Activated T-cell treated with anti-CD3 and anti-CD28 coated beads for 48 hours (primary cell): Measurements from ENCODE around the gene TWIST2.

ENCODE experiments used
- DNase-seq: peaks from one replicate; pipeline ENCODE4 v3.0.0-alpha.2; 2020; ENCODE audit warnings: low read depth

TWIST2 gene

GRCh38 chr2:238921259-238921658 lies 73.4 kb downstream of the TWIST2 start:
- DNase-seq, result no peak

- no peak for DNase-seq
Observed at GRCh38 chr2:238921681-238922319, 73.9 kb downstream of the TWIST2 start.

DNA sequence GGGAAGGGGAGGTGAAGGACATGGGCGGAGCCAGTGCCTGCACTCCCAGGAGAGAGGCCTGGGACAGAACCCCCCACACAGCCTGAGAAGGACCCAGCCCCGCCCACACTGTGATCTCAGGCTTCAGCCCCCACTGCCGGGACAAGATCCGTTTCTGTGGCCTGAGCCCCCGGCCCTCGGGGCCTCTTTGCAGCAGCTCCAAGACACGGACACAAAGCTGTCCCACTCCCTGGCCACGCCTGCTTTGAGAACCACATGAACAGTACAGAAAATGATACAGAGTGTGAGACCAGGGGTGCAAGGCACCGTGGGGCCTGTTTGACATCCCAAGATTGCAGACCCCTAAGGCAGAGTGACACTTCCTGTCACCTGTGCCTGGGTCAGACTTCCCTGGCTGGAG lies 74.5 kb downstream of the TWIST2 start:
- no peak for DNase-seq

DNA sequence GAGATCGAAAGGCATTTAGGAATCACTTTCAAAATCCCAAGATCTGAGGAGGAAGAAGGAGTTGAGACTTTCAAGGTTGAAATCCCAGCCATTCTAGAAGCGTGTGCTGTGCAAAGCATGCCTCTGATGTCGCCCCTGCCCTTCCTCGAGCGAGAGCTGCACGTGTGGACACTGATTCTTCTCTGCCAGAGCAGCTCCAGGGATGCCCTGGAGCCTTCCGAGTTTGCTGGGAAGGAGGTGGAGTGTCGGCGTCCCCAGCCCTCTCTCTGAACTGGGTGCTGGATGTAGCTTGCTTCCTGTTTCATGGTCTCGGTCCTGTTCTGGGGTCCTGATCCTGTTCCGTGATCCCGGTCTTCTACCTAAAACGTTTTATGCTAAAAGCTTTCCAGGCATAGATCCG lies 76.1 kb downstream of the TWIST2 start:
- DNase-seq, result no peak

DNA sequence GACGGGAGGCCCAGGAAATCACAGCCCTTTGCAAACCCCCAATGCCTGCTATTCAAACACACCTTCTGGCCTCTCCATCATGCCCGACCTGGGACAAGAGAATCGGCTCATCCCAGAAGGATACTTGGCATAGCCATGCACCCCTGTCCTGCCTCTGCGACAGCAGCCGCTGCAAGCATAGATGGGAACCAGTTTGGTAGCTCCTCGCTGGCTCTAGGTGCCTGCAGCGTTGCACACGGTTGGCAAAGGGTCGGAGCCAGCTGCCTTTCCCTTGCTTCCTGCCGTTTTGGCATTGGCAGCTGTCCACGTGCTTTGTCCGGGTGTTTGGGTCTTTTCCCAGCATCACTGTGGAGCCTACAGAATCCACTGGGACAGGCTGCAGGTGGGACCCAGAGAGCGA lies 76.9 kb downstream of the TWIST2 start:
- DNase-seq, result no peak

DNA sequence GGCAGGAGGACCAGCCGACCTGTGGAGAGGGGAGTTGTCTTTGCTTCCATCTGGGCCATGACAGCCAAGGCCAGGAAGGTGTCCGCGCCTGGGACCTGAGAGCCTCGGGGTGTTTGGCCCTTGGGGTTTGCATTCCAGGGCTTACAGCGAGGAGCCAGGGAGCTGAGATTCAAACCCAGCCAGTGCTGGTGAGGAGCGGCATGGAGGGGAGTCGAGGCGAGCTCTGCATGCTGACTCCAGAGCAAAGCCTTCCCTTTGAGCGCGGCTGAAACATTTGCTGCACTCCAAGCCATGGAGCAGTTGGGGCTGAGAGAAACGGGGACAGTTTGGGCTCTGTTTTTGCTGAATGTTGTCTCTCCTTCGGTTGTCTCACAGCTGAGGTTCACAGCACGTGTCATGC lies 77.4 kb downstream of the TWIST2 start:
- DNase-seq, result no peak

GRCh38 chr2:238925816-238926521 lies 78.1 kb downstream of the TWIST2 start:
- no peak for DNase-seq

DNA sequence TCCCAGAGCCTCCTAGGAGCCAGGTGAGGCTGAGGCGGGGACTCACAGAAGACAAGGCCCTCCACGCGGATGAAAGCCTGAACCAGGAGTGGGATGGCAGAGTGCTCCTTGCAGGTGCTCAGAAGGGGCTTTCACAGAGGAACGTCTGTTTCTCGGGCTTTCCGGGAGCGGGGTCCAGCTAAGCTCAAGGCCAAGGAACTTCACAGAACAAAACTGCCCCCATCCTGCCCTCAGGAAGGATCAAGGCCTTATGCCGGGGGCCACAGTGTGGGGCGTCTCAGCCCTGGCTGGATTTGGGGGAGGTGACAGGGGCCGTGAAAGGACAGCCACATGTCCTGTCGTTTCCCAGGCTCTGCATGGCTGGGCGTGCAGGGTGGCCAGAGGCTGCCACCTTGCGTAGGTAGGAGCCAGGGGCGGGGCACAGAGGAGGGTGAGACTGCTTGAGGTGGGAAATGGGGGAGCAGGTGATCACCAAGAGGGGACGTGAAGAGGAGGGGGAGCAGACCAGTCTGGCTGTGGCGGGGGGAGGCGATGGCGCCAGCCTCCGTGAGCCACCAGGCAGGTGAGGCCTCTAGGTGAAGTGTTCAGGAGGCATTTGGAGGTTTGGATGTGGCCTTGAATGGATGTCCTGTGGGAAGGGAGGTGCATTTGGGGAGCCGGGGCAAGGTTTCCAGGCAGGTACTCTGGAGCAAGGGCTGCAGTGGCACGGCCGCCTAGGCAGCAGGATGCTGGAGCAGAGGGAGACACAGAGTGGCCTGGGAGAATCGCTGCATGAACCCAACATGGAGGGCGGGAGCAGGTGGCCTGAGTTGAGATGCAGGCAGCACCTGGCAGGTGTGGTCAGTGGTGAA lies 79.1 kb downstream of the TWIST2 start:
- DNase-seq, result no peak

DNA sequence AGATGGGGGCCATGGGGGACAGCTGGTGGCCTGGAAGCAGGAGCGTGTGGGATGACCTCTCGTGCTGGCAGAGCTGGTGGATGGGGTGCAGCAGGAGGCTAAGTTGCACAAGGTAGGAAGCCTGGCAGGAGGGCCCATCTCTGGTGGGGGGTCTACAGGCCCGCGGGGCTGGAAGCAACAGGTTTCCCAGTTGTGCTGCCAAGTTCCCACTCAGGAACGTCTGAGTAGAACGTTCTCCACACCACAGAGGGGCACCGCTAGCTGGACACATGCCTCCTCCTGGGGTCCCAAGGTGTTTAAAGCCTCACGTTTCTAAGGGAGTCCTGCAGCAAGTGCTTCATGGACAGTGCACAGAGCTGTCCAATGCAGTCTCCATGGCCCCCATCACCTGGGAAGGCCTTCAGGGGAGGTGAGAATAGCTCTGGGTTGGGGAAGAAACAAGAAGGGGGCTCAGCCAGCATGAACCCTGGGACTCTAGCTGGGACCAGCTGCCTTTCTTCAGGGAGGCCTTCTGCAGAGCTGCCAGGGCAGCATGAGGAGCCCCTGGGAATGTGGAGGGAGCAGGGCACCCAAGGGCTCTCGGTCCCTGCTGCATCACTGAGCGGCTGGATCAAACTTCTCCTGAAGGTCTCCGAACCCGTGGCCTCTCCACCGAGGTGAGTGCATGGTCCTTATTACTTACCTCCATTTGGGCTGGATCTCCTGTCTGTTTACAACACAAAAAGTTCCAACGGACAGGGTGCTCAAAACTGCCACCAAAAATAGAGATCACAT lies 80.0 kb downstream of the TWIST2 start:
- DNase-seq, result no peak

GRCh38 chr2:238928520-238929241 lies 80.8 kb downstream of the TWIST2 start:
- no peak for DNase-seq

GRCh38 chr2:238929242-238930081 lies 81.6 kb downstream of the TWIST2 start:
- no peak for DNase-seq

- no peak for DNase-seq
Observed at GRCh38 chr2:238930216-238930615, 82.3 kb downstream of the TWIST2 start.

GRCh38 chr2:238936162-238937052 lies 88.5 kb downstream of the TWIST2 start:
- no peak for DNase-seq

DNA sequence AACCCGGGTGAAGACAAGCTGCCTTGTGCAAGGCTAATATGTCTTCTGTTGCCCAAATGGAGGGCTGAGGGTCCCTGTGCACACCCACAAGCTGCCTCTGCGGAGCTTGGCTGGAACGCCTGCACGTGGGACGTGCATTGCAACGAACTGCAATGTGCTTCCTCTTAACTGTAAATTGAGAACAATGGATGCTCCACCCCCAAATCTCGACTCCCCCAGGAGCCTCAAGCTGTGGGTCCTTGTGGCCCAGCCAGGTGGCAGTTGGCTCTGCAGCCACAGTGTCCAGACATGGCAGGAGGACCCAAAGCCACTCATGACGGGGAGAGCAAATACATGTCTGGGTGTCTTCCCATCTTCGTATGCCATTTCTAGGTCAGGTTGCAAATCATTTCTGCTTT lies 90.1 kb downstream of the TWIST2 start:
- no peak for DNase-seq

DNA sequence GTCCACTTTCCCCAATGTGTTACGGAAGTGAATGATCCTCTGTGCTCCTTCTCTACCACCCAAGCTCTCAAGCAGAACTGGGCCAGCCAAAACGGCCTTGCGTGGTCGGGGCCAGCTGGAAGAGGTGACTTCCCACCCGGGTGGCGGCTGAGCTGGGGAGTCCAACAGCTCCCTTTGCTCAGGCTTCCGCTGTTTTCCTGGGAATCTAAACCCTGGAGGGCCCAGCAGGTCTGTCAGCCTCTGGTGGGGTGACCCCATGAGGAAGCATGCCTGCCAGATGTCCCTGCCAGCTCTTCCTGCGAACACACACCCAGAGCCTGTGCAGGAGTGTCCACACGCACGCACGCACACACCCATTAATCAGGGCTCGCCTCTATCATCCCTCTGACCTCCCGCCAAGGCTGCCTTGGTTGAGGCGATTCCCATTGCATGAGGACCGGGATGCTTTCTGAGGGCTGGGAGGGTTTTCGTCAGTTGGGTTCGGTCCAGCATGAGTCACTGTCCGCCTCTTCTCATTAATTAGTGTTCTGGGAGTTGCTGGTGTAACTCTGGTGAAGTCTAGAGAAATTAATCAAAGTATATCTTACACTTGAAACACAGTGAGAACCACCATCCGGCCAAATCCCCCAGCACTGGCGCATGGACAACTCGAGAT lies 90.6 kb downstream of the TWIST2 start:
- DNase-seq, result no peak

- DNase-seq, result no peak
Observed at GRCh38 chr2:238939074-238939473, 91.2 kb downstream of the TWIST2 start.

- no peak for DNase-seq
Observed at GRCh38 chr2:238939521-238940403, 91.9 kb downstream of the TWIST2 start.

GRCh38 chr2:238940806-238941205 lies 92.9 kb downstream of the TWIST2 start:
- DNase-seq, result no peak
